ENCODE measurements around the gene SRGAP3. TPM values are rescaled to one million over a fixed set of nuclear protein-coding genes. Genes with fewer than 3 reads are reported as not detected.

Gene SRGAP3
- polyA plus RNA-seq, 1 donor, result 22.3 TPM

Other genes starting within 250 kb of the SRGAP3 start
- 32.2 TPM for gene THUMPD3, start 113.4 kb upstream of the SRGAP3 start, polyA plus RNA-seq (ENCODE audit: insufficient read length)
- gene SETD5, start 148.0 kb upstream of the SRGAP3 start, polyA plus RNA-seq (ENCODE audit: insufficient read length), result 99.2 TPM